ENCODE measurements around the gene OR13C8. TPM values are rescaled to one million over a fixed set of nuclear protein-coding genes. Genes with fewer than 3 reads are reported as not detected.

The OR13C8 gene
- polyA plus RNA-seq, 1 donor (not counting 4 experiments of a cell fraction or from before 2014, with no cell fraction given): not detected

DNA sequence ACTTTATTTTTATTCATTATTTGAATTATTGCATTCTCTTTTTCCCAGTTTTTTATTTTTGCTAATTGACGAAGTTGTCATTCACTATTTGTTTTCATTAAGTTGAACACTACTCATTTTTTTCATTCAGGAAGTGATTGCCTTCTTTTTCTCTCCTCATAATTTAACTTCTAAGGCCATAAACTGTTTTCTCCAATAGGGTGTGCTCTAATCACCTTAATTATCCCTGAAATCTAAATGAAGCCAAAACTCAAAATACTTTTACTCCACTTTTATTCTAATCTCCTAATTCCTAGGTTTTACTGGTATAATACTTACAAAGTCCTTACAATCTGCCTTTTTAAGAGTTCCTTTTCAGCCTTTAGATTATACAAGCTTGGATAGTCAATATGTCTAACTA is 39.4 kb downstream of the OR13C8 start:
- no peaks in the 10 kb centered on the region for H3K36me3 ChIP-seq (ENCODE audit: control insufficient read depth in 2 of 2, extremely low read depth in 1 of 2, insufficient read depth in 2 of 2, low read length in 2 of 2)
- TF ChIP-seq, protein P1, sequence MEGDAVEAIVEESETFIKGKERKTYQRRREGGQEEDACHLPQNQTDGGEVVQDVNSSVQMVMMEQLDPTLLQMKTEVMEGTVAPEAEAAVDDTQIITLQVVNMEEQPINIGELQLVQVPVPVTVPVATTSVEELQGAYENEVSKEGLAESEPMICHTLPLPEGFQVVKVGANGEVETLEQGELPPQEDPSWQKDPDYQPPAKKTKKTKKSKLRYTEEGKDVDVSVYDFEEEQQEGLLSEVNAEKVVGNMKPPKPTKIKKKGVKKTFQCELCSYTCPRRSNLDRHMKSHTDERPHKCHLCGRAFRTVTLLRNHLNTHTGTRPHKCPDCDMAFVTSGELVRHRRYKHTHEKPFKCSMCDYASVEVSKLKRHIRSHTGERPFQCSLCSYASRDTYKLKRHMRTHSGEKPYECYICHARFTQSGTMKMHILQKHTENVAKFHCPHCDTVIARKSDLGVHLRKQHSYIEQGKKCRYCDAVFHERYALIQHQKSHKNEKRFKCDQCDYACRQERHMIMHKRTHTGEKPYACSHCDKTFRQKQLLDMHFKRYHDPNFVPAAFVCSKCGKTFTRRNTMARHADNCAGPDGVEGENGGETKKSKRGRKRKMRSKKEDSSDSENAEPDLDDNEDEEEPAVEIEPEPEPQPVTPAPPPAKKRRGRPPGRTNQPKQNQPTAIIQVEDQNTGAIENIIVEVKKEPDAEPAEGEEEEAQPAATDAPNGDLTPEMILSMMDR (optimal IDR thresholded peaks at IDR 0.05 in 1 of 3, IDR thresholded peaks at IDR 0.05 in 1 of 3, conservative IDR thresholded peaks at IDR 0.05 in 1 of 3; ENCODE audit: extremely low read depth in 1 of 3, insufficient read depth in 2 of 3, low read length in 3 of 3): peak in 1 of 3 experiments; percentile 8
- no peak for TF ChIP-seq EZH2 (IDR thresholded peaks at IDR 0.05; ENCODE audit: low read length)
- no peaks in the 10 kb centered on the region for H3K9me1 ChIP-seq (ENCODE audit: control insufficient read depth, extremely low read depth, insufficient read depth, low read length)
- H3K9me3 ChIP-seq (ENCODE audit: control insufficient read depth, low read depth, low read length): no peaks in the 10 kb centered on the region
- no peak overlapping the region for H3K9ac ChIP-seq (ENCODE audit: control insufficient read depth, extremely low read depth, insufficient read depth, low read length)
- no peak overlapping the region for H3K4me3 ChIP-seq (ENCODE audit: control insufficient read depth in 2 of 3, extremely low read depth in 1 of 3, insufficient read depth in 2 of 3, low read depth in 1 of 3, low read length in 3 of 3)
- DNase-seq (ENCODE audit: low read depth, low spot score): no peak
- no peak overlapping the region for H2AFZ ChIP-seq (ENCODE audit: control insufficient read depth, low read length)
- dilution Hi-C loops (cut with MboI; ENCODE audit: extremely low pct_ligation_motif_present, low sequenced_read_pairs): no loop called here
- no peak overlapping the region for H3K27ac ChIP-seq (ENCODE audit: control insufficient read depth, insufficient read depth, low read length)
- FAIRE-seq: no peak
- H3K79me2 ChIP-seq (ENCODE audit: control insufficient read depth, insufficient read depth, low read length): no peaks in the 10 kb centered on the region
- H4K20me1 ChIP-seq (ENCODE audit: control insufficient read depth, extremely low read depth, insufficient read depth, low read length): no peaks in the 10 kb centered on the region
- H3K4me2 ChIP-seq (ENCODE audit: control insufficient read depth, extremely low read depth, insufficient read depth, low read depth, low read length): no peak overlapping the region
- H3K4me1 ChIP-seq (ENCODE audit: control insufficient read depth, extremely low read depth, insufficient read depth, low read length): no peaks in the 10 kb centered on the region
- H3K27me3 ChIP-seq (ENCODE audit: control insufficient read depth, extremely low read depth, insufficient read depth, low read length): no peaks in the 10 kb centered on the region

DNA sequence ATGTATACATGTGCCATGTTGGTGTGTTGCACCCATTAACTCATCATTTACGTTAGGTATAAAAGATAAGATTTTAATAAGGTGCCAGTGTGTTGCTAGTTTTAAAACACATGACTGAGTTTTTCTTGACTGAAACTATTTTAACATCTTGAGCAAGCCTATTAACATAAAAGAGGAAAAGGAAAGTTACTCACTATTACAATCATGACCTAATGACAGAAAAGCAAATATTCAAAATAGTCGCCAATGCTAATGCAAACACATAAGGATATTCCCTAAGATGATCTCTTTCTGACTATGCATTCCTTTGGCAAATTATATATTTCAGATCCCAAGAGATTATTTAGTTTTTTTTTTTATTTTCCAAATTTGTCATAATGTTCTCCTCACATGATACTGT is 42.2 kb downstream of the OR13C8 start:
- dilution Hi-C loops (cut with MboI; ENCODE audit: extremely low pct_ligation_motif_present, low sequenced_read_pairs): no loop called here
- Histone ChIP-seq H3K9me1 (ENCODE audit: control insufficient read depth, extremely low read depth, insufficient read depth, low read length) (no peaks in the 10 kb centered on the region), H3K4me1 (ENCODE audit: control insufficient read depth, extremely low read depth, insufficient read depth, low read length) (no peaks in the 10 kb centered on the region), H3K4me2 (ENCODE audit: control insufficient read depth, extremely low read depth, insufficient read depth, low read depth, low read length) (no peak overlapping the region), H3K79me2 (ENCODE audit: control insufficient read depth, insufficient read depth, low read length) (no peaks in the 10 kb centered on the region), H3K9me3 (ENCODE audit: control insufficient read depth, low read depth, low read length) (no peaks in the 10 kb centered on the region), H3K27me3 (ENCODE audit: control insufficient read depth, extremely low read depth, insufficient read depth, low read length) (no peaks in the 10 kb centered on the region), H3K27ac (ENCODE audit: control insufficient read depth, insufficient read depth, low read length) (no peak overlapping the region), H3K36me3 (ENCODE audit: control insufficient read depth in 2 of 2, extremely low read depth in 1 of 2, insufficient read depth in 2 of 2, low read length in 2 of 2) (no peaks in the 10 kb centered on the region), H3K9ac (ENCODE audit: control insufficient read depth, extremely low read depth, insufficient read depth, low read length) (no peak overlapping the region), H4K20me1 (ENCODE audit: control insufficient read depth, extremely low read depth, insufficient read depth, low read length) (no peaks in the 10 kb centered on the region), H3K4me3 (ENCODE audit: control insufficient read depth in 2 of 3, extremely low read depth in 1 of 3, insufficient read depth in 2 of 3, low read depth in 1 of 3, low read length in 3 of 3) (no peak overlapping the region), H2AFZ (ENCODE audit: control insufficient read depth, low read length) (no peak overlapping the region)
- no peak for TF ChIP-seq EZH2 (IDR thresholded peaks at IDR 0.05; ENCODE audit: low read length)
- TF ChIP-seq, protein P1 (optimal IDR thresholded peaks at IDR 0.05 in 1 of 3, IDR thresholded peaks at IDR 0.05 in 1 of 3, conservative IDR thresholded peaks at IDR 0.05 in 1 of 3; ENCODE audit: extremely low read depth in 1 of 3, insufficient read depth in 2 of 3, low read length in 3 of 3): no peak
- DNase-seq (ENCODE audit: low read depth, low spot score) (no peak), FAIRE-seq (no peak)
